Measurements from ENCODE around the gene ARMC8. TPM values are rescaled to one million over a fixed set of nuclear protein-coding genes. Genes with fewer than 3 reads are reported as not detected.
"Not testable (repeated sequence)": the region's sequence is repeated elsewhere in the genome, so short reads cannot be mapped to it uniquely, and the experiment has no call there.

ARMC8 gene
- total RNA-seq, result 45.3 TPM
- long read RNA-seq, full-length matches to known transcripts, result 32 of 55 reads
- long read RNA-seq, partial matches to known transcripts, result 7 of 55 reads
- long read RNA-seq, other reads (novel, unspliced or antisense), result 16 of 55 reads

DNA sequence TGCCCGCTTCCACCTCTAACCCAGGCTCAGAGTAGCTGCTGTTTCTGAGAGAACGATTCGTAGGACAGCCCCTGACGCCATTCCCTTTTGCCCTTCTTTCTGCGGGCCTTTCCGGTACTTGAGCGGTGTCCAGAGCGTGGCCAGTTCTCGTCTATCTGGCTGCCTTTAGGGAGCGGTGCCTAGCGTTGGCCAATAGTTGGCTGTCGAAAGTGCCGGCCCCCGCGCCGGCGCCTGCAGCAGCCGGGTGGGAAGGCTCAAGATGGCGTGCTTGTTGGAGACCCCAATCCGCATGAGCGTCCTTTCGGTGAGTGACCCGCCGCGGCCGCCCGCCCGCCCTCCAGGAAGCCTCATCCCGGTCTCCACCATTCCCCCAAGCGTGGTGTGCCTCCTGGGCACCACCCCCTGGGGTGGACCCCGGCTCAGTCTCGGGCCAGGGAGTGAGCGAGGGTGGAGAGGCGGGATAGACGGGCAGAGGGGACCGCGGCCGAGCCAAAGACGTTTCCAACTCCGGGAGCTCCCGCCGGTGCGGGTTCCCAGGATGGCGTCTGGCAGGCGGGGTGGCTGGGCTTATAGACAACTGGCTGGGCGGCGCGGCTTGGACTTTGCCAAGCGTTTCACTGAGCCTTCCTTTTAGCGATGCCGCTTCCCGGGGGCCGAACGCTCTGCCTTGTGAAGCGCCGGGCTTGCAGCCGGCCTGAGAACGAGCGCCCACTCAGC lies at the start of gene ARMC8:
Gene ARMC8 (plus strand): TSS at position 6 of the 717 bp plus-strand sequence. CDS start 254 bp downstream, at position 260.
- Histone ChIP-seq H3K27ac (peak within 1 kb of the TSS; percentile 97), H3K9me3 (no peaks in the 10 kb centered on the region), H3K4me3 (peak within 1 kb of the TSS; percentile 88), H3K36me3 (peaks cover 8% of the 10 kb centered on the region), H3K4me1 (peaks cover 23% of the 10 kb centered on the region), H3K27me3 (ENCODE audit: low read depth) (no peaks in the 10 kb centered on the region)
- TF ChIP-seq, protein P1, sequence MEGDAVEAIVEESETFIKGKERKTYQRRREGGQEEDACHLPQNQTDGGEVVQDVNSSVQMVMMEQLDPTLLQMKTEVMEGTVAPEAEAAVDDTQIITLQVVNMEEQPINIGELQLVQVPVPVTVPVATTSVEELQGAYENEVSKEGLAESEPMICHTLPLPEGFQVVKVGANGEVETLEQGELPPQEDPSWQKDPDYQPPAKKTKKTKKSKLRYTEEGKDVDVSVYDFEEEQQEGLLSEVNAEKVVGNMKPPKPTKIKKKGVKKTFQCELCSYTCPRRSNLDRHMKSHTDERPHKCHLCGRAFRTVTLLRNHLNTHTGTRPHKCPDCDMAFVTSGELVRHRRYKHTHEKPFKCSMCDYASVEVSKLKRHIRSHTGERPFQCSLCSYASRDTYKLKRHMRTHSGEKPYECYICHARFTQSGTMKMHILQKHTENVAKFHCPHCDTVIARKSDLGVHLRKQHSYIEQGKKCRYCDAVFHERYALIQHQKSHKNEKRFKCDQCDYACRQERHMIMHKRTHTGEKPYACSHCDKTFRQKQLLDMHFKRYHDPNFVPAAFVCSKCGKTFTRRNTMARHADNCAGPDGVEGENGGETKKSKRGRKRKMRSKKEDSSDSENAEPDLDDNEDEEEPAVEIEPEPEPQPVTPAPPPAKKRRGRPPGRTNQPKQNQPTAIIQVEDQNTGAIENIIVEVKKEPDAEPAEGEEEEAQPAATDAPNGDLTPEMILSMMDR (IDR thresholded peaks at IDR 0.05), result no peak
- intact Hi-C loops (cut with DNase I), result no loop called here
- DNase-seq (peak; percentile 79), ATAC-seq (peak; percentile 81 to 83)

DNA sequence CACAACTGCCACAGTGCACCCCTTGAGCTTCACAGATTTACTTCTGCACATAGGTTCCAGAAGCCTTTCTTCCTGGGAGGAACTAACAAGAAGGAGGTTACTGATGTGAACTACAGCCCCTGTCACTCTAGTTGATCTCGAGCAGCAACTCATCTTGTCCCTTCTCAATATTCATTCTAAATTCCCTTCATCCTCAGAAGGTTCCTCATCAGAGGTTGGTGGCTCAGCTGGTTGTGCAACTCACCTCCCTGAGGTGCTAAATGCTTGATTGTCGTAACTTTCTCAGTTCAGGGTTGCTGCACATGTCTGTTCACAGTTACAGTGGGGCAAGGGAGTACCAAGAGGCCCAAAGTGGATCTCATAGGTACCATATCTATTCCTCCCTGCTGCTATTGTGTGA lies 49.2 kb upstream of the ARMC8 start:
- Histone ChIP-seq H3K4me1 (peaks cover 9% of the 10 kb centered on the region), H3K9me3 (no peaks in the 10 kb centered on the region), H3K4me3 (no peak overlapping the region), H3K27me3 (ENCODE audit: low read depth) (no peaks in the 10 kb centered on the region), H3K27ac (peak overlapping the region; percentile 48), H3K36me3 (no peaks in the 10 kb centered on the region)
- ATAC-seq (peak; percentile 37 to 42), DNase-seq (no peak)
- TF ChIP-seq, protein P1 (IDR thresholded peaks at IDR 0.05), result no peak
- intact Hi-C loops (cut with DNase I), result no loop called here

DNA sequence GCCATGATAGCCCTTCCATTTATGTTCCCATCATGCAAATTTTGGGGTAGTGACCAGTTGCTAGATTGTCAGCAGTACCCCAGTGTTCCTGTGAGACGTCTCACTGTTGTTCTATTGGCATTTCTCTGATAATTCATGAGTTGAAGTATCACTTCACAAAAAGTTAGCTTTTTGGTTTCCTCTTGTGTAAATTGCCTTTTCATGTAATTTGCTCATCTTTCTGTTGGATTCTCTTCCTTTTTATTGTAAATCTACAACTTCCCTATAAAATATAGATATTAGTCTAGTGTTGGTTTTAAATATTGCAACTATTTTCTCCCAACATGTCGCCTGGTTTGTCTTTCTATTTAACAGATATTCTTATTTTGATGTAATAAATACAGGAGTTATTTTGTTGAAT lies 47.4 kb upstream of the ARMC8 start:
- Histone ChIP-seq H3K36me3 (no peaks in the 10 kb centered on the region), H3K9me3 (no peaks in the 10 kb centered on the region), H3K4me3 (no peak overlapping the region), H3K27ac (no peak overlapping the region), H3K27me3 (ENCODE audit: low read depth) (no peaks in the 10 kb centered on the region), H3K4me1 (peaks cover 9% of the 10 kb centered on the region)
- TF ChIP-seq, protein P1 (IDR thresholded peaks at IDR 0.05), result no peak
- intact Hi-C loops (cut with DNase I), result no loop called here
- ATAC-seq (no peak), DNase-seq (no peak)

DNA sequence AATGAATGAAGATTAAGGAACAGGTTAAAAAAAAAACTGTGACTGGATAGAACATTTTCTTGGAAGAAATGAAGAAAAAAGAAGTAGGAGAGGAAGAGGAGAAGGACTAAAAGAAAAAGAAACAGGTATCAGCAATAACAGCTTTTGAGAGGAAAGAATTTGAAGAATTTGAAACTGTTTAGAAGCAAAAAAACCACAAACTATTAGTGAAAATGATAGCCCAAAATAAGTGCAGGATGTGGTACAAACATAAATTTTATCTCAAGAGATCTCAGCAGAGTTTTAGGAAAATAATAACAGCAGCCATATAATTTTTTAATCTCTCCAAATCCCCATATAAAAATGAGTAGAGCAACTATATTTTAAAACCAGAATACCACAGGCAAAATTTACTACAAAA lies 46.2 kb upstream of the ARMC8 start:
- intact Hi-C loops (cut with DNase I), result no loop called here
- TF ChIP-seq, protein P1 (IDR thresholded peaks at IDR 0.05), result no peak
- no peaks in the 10 kb centered on the region for H3K9me3 ChIP-seq
- peaks cover 9% of the 10 kb centered on the region for H3K4me1 ChIP-seq
- ATAC-seq, result no peak
- no peaks in the 10 kb centered on the region for H3K27me3 ChIP-seq (ENCODE audit: low read depth)
- no peaks in the 10 kb centered on the region for H3K36me3 ChIP-seq
- H3K4me3 ChIP-seq, result no peak overlapping the region
- no peak for DNase-seq
- no peak overlapping the region for H3K27ac ChIP-seq

- H3K36me3 ChIP-seq; DNase-seq; intact Hi-C loops (cut with DNase I); ATAC-seq; H3K27me3 ChIP-seq (ENCODE audit: low read depth); H3K9me3 ChIP-seq; H3K4me1 ChIP-seq; H3K27ac ChIP-seq; H3K4me3 ChIP-seq: not testable (repeated sequence)
Measured at GRCh38 chr3:138142181-138142580, 44.9 kb upstream of the ARMC8 start.

GRCh38 chr3:138148503-138148902 lies 38.6 kb upstream of the ARMC8 start:
- H3K36me3 ChIP-seq, result no peaks in the 10 kb centered on the region
- intact Hi-C loops (cut with DNase I), result no loop called here

More at GRCh38 chr3:138148503-138148902, 38.6 kb upstream of the ARMC8 start:
- DNase-seq (no peak), ATAC-seq (no peak)
- no peaks in the 10 kb centered on the region for H3K27me3 ChIP-seq (ENCODE audit: low read depth)
- H3K9me3 ChIP-seq, result no peaks in the 10 kb centered on the region
- no peak overlapping the region for H3K4me3 ChIP-seq
- H3K4me1 ChIP-seq, result no peaks in the 10 kb centered on the region
- H3K27ac ChIP-seq, result no peak overlapping the region
- TF ChIP-seq, protein P1 (IDR thresholded peaks at IDR 0.05), result no peak

All from lower lobe of right lung (tissue), 2 donors.